EH (cell line): ENCODE measurements around the gene GOLGA6L22.
"Not testable (repeated sequence)": the region's sequence is repeated elsewhere in the genome, so short reads cannot be mapped to it uniquely, and the experiment has no call there.

ENCODE experiments used
- DNase-seq: peaks from one replicate; pipeline ENCODE4 v3.0.0-alpha.2; 2015; ENCODE audit warnings: low read depth

The GOLGA6L22 gene

GRCh38 chr15:22458603-22459002, at the start of gene GOLGA6L22:
GOLGA6L22 (plus strand) TSS chr15:22458903; CDS start chr15:22458994, 91 bp downstream.
- not testable (repeated sequence) for DNase-seq

- DNase-seq, result not testable (repeated sequence)
These were observed 41.4 kb upstream of the GOLGA6L22 start for GRCh38 chr15:22417288-22417687.

- not testable (repeated sequence) for DNase-seq
These were observed 40.9 kb upstream of the GOLGA6L22 start for GRCh38 chr15:22417795-22418194.

GRCh38 chr15:22418212-22418611, 40.5 kb upstream of the GOLGA6L22 start:
- DNase-seq, result not testable (repeated sequence)

- not testable (repeated sequence) for DNase-seq
These were observed 40.0 kb upstream of the GOLGA6L22 start for GRCh38 chr15:22418666-22419065.

GRCh38 chr15:22420340-22420739, 38.4 kb upstream of the GOLGA6L22 start:
- not testable (repeated sequence) for DNase-seq

- DNase-seq, result not testable (repeated sequence)
These were observed 29.3 kb upstream of the GOLGA6L22 start for GRCh38 chr15:22429426-22429825.

GRCh38 chr15:22431687-22432086, 27.0 kb upstream of the GOLGA6L22 start:
- DNase-seq, result not testable (repeated sequence)

- not testable (repeated sequence) for DNase-seq
These were observed 35.9 kb downstream of the GOLGA6L22 start for GRCh38 chr15:22494490-22495113.

GRCh38 chr15:22497200-22497599, 38.5 kb downstream of the GOLGA6L22 start:
- DNase-seq, result not testable (repeated sequence)

- DNase-seq, result not testable (repeated sequence)
These were observed 39.7 kb downstream of the GOLGA6L22 start for GRCh38 chr15:22498220-22498925.

- DNase-seq, result not testable (repeated sequence)
These were observed 43.6 kb downstream of the GOLGA6L22 start for GRCh38 chr15:22502272-22502671.

GRCh38 chr15:22506959-22507358, 48.3 kb downstream of the GOLGA6L22 start:
- not testable (repeated sequence) for DNase-seq

- not testable (repeated sequence) for DNase-seq
These were observed 57.4 kb downstream of the GOLGA6L22 start for GRCh38 chr15:22516140-22516539.
